Measurements from ENCODE around the gene ANKRD12.
"Not testable (repeated sequence)": the region's sequence is repeated elsewhere in the genome, so short reads cannot be mapped to it uniquely, and the experiment has no call there.

The ANKRD12 gene

DNA sequence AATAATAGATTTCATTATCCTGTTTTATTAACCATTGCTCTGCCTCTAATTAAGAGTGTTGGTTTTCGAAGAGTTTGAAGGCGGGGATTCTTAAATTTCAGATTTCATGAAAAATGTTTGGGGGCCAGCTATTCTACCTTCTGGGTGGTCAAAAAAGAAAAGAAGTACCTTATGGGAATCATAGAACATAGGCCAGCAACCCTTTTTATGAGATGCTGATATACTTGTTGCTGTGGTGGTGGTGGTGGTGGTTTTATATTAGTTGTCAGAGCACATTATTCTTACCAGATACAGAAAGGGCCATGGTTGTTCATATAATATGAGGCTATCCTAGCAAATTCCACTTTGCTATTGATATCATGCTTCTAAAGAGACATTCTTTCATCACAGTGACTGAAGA is 4.4 kb downstream of the ANKRD12 start:
- DNase-seq (ENCODE audit: low read depth in 2 of 2): no peak

DNA sequence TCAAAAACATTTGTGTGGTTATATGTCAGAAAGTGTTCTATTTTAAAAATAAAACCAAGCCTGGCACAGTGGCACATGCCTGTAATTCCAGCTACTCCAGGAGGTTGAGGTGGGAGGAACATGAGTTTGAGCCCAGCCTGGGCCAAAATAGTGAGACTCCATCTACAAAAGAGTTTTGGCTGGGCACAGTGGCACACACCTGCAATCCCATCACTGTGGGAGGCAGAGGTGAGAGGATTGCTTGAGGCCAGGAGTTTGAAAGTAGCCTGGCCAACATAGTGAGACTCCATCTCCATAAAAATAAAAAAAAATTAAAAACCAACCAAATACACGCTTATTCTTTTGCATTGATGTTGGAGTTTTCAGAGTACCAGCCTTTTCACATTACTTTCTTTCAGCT is 9.6 kb downstream of the ANKRD12 start:
- DNase-seq (ENCODE audit: low read depth in 2 of 2): no peak

DNA sequence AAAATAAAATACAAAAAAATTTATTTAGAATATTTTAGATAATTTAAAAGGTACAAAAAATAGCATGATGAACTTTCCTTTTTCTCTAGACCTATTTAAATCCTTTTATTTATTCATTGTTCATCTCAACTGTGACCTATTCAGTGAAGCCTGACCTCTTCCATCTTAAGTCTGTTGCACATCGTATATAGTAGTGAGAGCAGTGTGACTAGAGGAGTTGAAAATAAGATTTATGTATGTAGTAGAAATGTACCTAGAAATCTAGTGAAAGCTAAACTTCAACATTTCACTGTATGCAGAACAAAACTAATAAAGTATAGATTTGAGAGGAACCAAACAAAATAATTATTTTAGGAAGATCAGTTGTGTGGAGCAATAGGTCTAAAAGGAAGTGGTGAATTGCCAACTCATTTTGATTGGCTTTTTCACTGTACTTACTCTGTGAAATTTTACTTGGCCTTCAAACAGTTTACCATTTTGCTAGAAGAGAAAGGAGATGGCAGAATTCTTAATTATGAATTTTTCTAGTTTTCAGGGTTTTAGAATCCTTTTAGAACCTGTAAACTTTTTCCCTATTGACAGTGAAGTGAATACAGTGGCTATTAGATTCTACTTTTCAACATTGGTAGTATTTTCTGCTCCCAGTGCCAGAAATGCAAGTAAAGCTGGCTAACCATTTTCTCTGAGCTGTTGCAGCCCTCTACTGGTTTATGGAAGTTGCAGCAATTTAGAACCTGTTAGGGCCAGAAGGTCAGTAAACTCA is 11.0 kb downstream of the ANKRD12 start:
- no peak for DNase-seq (ENCODE audit: low read depth in 2 of 2)

DNA sequence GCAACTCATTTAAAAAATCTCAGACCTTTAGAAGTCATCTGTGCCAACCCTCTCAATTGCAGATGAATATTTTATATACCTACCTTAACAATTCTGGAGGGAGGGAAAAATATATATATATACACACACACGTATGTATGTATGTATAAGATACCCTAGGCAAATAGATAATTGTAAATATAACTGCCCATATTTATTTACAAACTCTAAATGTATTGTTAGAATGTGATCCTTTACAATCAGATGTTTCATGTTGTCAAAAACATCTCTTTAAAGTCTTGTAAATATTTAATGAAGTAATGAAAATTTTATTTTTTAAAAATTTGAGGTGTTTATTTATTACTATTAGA is 11.6 kb downstream of the ANKRD12 start:
- DNase-seq (ENCODE audit: low read depth in 2 of 2): no peak

DNA sequence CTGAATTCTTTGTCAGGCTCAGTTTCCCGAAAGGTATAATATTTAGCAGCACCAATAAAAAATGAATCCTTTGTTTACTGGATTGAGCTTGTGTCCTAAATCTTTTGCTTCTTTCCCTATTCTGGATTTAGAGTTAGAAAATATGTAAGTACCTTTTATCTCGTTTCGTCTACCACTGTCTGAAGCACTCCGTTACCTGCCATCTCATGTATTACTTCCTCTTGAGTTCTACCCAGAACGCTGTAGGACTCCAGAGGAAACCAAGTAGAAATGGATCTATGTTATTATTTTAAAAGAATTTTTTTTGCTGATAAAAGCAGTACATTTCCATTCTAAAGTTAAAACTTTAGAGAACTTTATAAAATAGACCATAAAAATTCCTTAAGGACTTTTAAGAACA is 13.5 kb downstream of the ANKRD12 start:
- no peak for DNase-seq (ENCODE audit: low read depth in 2 of 2)

DNA sequence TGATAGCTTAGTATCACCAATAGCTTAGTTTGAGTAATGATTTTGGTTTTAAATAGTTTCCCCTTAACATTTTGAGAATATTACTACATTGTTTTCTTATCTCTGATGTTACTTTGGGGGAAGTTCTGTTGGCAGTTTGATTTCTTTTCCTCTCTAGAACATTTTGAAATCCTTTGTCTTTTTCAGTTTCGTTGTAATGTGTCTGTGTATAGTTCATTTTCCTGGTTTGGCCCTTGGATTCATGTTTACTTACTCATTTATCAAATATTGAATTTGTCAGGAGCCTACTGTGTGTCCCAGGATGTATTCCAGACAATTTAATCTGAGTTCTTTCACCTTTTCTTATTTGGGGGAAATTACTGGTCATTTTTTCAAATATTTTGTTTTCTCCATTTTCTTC is 16.7 kb downstream of the ANKRD12 start:
- no peak for DNase-seq (ENCODE audit: low read depth in 2 of 2)

DNA sequence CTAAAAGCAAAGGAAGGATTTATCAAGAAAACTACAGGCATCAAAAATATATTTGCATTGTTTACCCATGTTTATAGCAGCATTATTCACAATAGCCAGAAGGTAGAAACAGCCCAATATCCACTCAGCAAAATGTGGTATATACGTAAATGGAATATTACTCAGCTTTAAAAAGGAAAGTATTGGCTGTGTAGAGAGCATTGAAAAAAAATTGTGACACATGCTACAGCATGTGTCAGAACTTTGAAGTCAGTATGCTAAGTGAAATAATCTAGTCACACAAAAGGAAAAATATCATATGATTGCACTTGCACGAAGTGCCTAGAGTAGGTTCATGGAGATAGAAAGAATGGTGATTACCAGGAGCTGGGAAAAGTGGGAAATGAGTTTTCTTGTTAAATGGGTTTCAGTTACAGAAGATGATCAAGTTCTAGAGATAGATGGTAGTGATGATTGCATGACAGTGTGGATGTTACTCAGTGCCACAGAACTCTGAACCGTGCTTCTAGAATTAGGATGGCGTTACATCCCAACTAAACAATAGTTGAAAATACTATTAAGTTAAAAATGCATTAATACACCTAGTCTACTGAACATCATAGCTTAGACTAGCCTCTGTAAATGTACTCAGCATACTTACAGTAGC is 20.1 kb downstream of the ANKRD12 start:
- DNase-seq (ENCODE audit: low read depth in 2 of 2): no peak

DNA sequence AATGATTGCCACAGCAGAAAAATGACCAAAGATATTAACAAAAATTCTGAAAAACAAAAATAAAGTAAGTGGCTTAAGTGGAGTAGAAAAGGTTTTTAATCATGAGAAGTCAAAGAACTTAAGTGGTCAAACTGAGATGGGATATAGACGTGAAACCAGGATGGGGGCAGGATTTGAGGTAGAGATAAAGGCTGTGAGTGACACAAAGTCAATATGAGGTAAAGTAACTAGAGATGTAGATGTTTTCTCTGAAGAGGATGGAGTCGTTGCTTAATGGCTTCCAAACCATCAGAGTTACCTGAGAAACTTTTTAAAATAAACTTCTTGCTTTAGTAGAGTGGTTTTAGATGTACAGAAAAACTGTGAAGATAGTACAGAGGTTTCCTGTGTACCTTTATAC is 21.2 kb downstream of the ANKRD12 start:
- no peak for DNase-seq (ENCODE audit: low read depth in 2 of 2)

DNA sequence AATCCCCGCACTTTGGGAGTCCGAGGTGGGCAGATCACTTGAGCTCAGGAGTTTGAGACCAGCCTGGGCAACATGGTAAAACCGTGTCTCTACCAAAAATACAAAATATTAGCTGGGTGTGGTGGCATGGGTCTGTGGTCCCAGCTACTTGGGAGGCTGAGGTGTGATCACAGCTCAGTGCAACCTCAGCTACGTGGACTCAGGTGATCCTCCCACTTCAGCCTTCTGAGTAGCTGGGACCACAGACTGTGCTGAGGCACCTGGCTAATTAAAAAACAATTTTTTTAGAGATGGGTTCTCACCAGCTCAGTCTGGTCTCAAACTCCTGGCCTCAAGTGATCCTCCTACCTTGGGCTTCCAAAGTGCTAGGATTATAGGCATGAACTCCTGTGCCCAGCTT is 23.4 kb downstream of the ANKRD12 start:
- DNase-seq (ENCODE audit: low read depth in 2 of 2): no peak

DNA sequence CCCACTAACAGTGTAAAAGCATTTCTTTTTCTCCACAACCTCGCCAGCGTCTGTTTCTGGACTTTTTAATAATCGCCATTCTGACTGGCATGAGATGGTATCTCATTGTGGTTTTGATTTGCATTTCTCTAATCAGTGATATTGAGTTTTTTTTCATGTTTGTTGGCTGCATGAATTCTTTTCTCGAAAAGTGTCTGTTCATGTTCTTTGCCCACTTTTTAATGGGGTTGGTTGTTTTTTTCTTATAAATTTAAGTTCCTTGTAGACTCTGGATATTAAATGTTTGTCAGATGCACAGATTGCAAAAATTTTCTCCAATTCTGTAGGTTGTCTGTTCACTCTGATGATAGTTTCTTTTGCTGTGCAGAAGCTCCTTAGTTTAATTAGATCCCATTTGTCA is 26.1 kb downstream of the ANKRD12 start:
- DNase-seq (ENCODE audit: low read depth in 2 of 2): not testable (repeated sequence)

DNA sequence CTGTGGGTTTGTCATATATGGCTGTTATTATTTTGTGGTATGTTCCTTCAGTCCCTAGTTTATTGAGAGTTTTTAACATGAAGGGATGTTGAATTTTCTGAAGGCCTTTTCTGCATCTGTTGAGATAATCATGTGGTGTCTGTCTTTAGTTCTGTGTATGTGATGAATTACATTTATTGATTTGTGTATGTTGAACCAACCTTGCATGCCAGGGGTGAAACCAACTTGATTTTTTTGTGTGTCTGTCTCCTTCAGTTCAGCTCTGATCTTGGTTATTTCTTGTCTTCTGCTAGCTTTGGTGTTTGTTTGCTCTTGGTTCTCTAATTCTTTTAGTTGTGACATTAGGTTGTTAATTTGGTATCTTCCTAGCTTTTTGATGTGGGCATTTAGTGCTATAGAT is 27.6 kb downstream of the ANKRD12 start:
- DNase-seq (ENCODE audit: low read depth in 2 of 2): not testable (repeated sequence)

DNA sequence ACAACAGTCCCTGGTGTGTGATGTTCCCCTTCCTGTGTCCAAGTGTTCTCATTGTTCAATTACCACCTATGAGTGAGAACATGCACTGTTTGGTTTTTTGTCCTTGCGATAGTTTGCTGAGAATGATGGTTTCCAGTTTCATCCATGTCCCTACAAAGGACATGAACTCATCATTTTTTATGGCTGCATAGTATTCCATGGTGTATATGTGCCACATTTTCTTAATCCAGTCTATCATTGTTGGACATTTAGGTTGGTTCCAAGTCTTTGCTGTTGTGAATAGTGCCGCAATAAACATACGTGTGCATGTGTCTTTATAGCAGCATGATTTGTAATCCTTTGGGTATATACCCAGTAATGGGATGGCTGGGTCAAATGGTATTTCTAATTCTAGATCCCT is 29.3 kb downstream of the ANKRD12 start:
- DNase-seq (ENCODE audit: low read depth in 2 of 2): not testable (repeated sequence)

DNA sequence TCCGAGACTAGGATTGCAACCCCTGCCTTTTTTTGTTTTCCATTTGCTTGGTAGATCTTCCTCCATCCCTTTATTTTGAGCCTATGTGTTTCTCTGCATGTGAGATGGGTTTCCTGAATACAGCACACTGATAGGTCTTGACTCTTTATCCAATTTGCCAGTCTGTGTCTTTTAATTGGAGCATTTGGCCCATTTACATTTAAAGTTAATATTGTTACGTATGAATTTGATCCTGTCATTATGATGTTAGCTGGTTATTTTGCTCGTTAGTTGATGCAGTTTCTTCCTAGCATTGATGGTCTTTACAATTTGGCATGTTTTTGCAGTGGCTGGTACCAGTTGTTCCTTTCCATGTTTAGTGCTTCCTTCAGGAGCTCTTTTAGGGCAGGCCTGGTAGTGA is 32.9 kb downstream of the ANKRD12 start:
- not testable (repeated sequence) for DNase-seq (ENCODE audit: low read depth in 2 of 2)

DNA sequence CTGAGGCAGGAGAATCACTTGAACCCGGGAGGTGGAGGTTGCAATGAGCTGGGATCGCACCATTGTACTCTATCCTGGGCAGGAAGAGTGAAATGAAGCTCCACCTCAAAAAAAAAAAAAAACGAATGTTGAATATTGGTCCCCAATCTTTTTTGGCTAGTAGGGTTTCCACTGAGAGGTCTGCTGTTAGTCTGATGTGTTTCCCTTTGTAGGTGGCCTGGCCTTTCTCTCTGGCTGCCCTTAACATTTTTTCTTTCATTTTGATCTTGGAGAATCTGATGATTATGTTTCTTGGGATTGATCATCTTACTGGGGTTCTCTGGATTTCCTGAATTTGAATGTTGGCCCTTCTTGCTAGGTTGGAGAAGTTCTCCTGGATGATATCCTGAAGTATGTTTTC is 35.3 kb downstream of the ANKRD12 start:
- not testable (repeated sequence) for DNase-seq (ENCODE audit: low read depth in 2 of 2)

DNA sequence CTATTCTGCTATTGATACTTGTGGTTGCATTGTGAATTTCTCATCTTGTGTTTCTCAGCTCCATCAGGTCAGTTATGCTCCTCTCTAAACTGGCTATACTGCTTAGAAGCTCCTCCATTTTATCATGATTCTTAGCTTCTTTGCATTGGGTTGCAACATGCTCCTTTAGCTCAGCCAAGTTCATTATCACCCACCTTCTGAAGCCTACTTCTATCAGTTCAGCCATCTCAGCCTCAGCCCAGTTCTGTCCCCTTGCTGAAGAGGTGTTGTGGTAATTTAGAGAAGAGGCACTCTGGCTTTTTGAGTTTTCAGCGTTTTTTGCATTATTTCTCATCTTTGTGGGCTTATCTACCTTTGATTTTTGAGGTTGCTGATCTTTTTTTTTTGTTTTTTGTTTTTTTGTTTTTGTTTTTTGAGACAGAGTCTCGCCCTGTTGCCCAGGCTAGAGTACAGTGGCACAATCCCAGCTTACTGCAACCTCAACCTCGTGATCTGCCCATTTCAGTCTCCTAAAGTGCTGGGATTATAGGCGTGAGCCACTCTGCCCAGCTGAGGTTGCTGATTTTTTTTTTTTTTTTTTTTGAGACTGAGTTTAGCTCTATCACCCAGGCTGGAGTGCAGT is 36.0 kb downstream of the ANKRD12 start:
- no peak for DNase-seq (ENCODE audit: low read depth in 2 of 2)

DNA sequence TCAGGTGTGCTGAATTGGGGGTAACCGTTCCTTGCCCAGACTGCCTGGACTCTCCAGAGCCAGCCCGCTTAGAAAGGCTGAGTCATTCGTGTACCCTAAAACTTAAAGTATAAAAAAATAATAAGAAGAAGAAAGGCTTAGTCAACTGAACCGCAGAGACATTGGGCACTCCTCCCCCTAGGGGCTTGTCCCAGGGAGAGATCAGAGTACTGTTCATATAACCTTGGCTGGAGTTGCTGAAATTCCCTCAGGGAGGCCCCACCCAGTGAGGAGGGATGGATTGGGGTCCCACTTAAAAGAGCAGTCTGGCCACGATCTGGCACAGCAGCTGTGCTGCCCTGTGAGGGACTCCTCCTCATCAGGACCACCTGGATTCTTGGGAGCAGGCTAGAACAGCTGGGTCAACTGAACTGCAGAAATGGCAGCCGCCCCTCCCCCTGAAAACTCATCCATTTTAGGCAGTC is 37.2 kb downstream of the ANKRD12 start:
- no peak for DNase-seq (ENCODE audit: low read depth in 2 of 2)

DNA sequence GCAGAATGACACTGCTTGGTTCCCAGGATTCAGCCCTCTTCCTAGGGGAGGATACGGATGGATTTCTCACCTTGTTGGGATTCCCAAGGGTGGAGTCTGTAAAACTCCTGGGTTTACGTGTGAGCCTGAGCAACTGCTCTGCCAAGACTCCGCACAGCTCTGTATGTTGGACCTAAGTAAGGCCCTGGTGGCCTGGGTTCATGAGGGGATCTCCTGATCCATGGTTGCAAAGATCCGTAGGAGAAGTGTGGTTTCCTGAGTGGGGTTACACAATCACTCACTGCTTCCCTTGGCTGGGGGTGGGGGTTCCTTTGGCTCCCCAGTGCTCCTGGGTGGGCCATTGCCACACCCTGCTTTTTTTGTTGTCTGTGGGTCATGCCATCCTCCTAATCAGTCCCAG is 37.7 kb downstream of the ANKRD12 start:
- no peak for DNase-seq (ENCODE audit: low read depth in 2 of 2)

DNA sequence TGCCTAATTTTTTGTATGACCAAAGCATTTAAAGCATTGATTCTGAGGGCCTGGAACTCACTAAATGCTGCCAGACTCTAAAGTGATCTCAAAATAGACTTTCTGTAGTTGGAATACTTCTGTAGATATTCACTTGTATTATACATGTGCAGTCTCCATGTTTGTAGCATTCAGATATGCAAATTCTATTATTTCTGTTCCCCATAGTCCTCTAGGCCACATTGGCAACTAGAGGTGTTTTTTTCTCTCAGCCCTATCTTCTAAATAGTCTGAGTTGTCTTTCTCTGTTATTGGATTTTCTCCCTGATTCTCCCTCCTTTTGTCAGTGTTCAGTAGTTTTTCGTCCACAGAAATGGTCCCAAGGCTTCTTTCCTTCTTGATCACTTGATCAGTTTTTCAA is 38.5 kb downstream of the ANKRD12 start:
- DNase-seq (ENCODE audit: low read depth in 2 of 2): no peak

DNA sequence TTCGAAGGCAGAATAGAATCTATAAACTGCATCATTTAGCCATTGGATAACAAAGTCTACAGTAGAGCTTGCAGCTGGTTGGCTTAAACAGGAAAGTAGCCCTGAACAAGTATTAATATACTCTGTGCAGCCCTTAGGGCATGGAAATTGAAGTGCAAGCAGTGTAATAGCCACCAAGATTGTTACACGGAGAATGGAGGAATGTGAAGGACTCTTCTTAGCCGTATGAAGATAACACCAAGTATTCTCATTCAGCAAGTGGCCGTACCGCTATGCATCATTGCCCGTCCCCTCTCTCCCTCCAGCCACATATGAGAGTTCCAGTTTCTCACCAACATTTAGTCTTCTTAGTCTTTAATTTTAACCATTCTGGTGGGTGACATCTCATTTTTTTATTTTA is 40.5 kb downstream of the ANKRD12 start:
- DNase-seq (ENCODE audit: low read depth in 2 of 2): no peak

DNA sequence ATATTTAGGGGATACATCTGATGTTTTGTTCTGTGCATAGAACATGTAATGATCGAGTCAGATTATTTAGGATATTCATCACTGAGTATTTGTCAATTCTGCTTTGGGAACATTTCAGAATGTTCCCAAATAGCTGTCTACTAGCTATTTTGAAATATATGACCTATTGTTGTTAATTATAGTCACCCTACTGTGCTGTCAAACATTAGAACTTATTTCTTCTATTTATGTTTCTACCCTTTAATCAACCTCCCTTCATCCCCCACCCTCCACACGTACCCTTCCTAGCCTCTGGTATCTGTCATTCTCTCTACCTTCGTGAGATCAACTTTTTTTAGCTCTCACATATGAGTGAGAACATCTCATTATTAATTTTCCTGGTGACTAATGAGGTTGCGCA is 40.9 kb downstream of the ANKRD12 start:
- no peak for DNase-seq (ENCODE audit: low read depth in 2 of 2)

DNA sequence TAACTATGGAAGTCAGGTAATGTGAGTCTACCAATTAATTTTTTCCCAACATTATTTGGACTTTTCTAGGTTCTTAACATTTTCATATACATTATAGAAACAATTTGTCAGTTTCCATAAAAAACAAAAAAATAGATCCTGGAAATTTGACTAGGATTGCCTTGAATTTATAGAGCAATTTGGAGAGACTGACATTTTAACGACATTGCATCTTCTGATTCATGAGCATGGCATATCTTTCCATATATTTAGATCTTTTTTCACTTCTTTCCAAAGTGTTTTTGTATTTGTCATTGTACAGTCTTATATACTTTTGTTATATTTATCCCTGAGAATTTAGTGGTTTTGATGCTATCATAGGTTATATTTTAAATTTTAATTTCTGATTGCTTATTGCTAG is 42.0 kb downstream of the ANKRD12 start:
- DNase-seq (ENCODE audit: low read depth in 2 of 2): no peak

DNA sequence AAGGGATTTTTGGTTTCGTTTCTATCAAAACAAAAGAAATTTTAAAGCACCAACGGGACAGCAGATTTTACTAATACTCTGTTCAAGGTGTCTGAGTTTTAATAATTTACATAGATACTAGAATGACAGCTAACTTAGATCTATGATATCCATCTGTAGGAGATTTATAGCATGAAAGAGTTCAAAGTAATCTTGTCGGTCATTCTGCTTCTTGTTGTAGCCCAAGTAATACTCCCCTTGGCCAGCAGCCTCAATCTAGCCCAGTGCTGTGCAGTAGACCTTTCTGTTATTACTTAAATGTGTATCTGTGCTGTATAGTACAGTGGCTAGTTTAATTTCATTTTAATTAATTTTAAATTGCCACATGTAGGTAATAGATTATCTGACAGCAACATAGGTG is 44.7 kb downstream of the ANKRD12 start:
- no peak for DNase-seq (ENCODE audit: low read depth in 2 of 2)

DNA sequence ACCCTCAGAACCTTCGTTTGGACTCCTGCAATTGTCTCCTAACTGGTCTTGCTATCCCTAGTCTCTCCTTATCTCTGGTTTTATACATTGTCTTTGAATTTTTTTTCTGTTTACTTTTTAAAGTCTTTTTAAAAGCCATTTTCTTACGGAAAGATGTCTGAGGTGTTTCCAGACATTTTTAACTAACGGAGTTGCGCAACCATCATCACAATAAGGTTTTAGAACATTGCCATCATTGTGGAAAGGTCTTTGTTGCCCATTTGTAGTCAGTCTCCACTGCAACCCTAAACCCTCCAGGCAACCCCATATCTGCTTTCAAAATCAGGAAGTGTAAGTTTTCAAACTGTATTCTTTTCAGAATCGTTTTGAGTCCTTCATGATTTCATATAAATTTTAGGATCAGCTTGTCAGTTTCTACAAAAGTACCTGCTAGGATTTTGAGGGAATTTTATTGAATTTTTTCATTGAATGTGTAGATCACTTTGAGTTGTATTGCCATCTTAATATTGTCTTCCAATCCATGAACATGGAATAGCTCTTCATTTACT is 46.3 kb downstream of the ANKRD12 start:
- DNase-seq (ENCODE audit: low read depth in 2 of 2): no peak

All from stimulated activated CD4-positive, alpha-beta T cell treated with anti-CD3 and anti-CD28 coated beads, Interleukin-15, amount 100 ng/mL, for 48 hours (primary cell).